Gastroesophageal sphincter (tissue), 4 donors: Measurements from ENCODE around the gene GPR137. TPM values are rescaled to one million over a fixed set of nuclear protein-coding genes. Genes with fewer than 3 reads are reported as not detected.

Source experiments
- ATAC-seq: fragments of 150-250 bp; one replicate; pipeline ENCODE4 v1.9.1; 2016; ENCODE audit warnings: mild to moderate bottlenecking, moderate library complexity
- H3K27ac ChIP-seq, 4 donors: fragments of 200-600 bp; sonication (generic) in 3 of 4; 1 replicate in 3 of 4; 2 replicates in 1 of 4; pipeline ENCODE4 v1.5.1; 2016 to 2019
- H3K27me3 ChIP-seq: fragments of 200-600 bp; sonication (generic); one replicate; pipeline ENCODE4 v1.5.1; 2019
- H3K36me3 ChIP-seq, 2 donors: fragments of 200-600 bp; sonication (generic); one replicate each; pipeline ENCODE4 v1.5.1; 2019; ENCODE audit warnings: control low read depth in 1 of 2
- H3K4me1 ChIP-seq, 3 donors: fragments of 200-600 bp; sonication (generic); 1 replicate in 2 of 3; 2 replicates in 1 of 3; pipeline ENCODE4 v1.5.1; 2016 to 2019; ENCODE audit warnings: control low read depth in 2 of 3
- H3K4me3 ChIP-seq, 2 donors: fragments of 200-600 bp; sonication (generic); one replicate each; pipeline ENCODE4 v1.5.1; 2019; ENCODE audit warnings: mild to moderate bottlenecking in 1 of 2, moderate library complexity in 1 of 2
- H3K9me3 ChIP-seq, 3 donors: fragments of 200-600 bp; sonication (generic); one replicate each; pipeline ENCODE4 v1.5.1; 2017 to 2019; ENCODE audit warnings: control low read depth in 2 of 3
- EP300 ChIP-seq: sonication (generic); formaldehyde crosslinking; IDR thresholded peaks from one replicate; pipeline ENCODE4 v1.6.1; 2017; ENCODE audit warnings: antibody characterized with exemption, mild to moderate bottlenecking
- POLR2A ChIP-seq, 2 donors: fragments of 450-650 bp; IDR thresholded peaks; one replicate each; pipeline ENCODE4 v1.6.1; 2017; ENCODE audit warnings: antibody characterized with exemption in 2 of 2, mild to moderate bottlenecking in 2 of 2, moderate library complexity in 1 of 2
- POLR2AphosphoS5 ChIP-seq: sonication (generic); formaldehyde crosslinking; IDR thresholded peaks from one replicate; pipeline ENCODE4 v1.6.1; 2017; ENCODE audit warnings: antibody characterized with exemption
- WGBS, 2 donors: methylation state at CpG; one replicate each; pipeline ENCODE4 v1.1.5; 2018; ENCODE audit warnings: low coverage in 1 of 2; 5-methylcytosine and 5-hydroxymethylcytosine counted together
- total RNA-seq, 4 donors: library from RNA; depleted of rRNA; stranded (reverse); fragments of >200 nt; gene quantifications; one replicate each; pipeline ENCODE4 v1.1.0, GENCODE V29; 2016
- TF ChIP-seq, protein P1 (sequence below), 4 experiments: fragments of 200-600 bp in 2 of 4; fragments of 450-650 bp in 2 of 4; sonication (generic) in 1 of 4; IDR thresholded peaks; one replicate each; pipeline ENCODE4 v1.5.1; 2017 to 2019; ENCODE audit warnings: antibody characterized with exemption in 4 of 4, mild to moderate bottlenecking in 2 of 4, moderate library complexity in 2 of 4

The GPR137 gene
- total RNA-seq, 4 donors from 2014 or later, result 14.0 to 37.1 (median 27.6) TPM

DNA sequence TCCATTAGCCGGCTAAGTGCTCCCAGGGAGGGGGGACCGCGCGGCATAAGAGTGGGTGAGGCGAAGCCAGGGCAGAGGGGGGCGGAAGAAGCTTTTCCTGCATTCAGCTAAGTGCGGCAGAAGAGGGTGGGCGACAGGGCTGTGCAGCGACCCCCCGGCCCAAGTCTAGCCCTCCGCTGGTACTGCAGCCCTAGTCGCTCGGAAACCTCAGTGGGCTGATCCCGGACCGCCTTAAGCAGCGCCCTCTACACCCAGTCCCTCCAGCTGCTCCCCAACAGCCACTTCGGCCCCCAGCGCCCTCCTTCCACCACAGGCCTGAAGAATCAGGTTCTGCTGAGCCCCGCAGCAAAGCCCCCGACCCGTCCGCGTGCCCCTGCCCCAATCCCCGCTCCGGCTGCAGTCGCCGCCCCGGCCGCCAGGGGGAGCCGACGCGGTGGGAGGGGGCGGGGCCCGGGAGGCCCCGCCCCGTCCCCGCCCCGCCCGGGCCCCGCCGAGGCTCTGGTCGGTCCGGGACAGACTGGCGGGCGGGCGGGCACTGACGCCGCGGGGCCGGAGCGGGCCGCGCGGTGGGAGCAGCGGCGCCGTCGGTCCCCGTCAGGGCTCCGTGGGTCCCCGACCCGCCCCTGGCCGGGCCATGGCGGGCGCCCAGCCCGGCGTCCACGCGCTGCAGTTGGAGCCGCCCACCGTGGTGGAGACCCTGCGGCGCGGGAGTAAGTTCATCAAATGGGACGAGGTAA lies 34.5 kb upstream of the GPR137 start, which contains the start of gene PLCB3:
TSS of gene PLCB3 (plus strand) at position 515 of the 737 bp plus-strand sequence. CDS start at position 635, 120 bp downstream.
- peak within 1 kb of the TSS; percentile 30 to 86 (median 84) for H3K27ac ChIP-seq
- H3K4me1 ChIP-seq, result peaks cover 0 to 51% (median 30%) of the 10 kb centered on the region in 3 donors
- no CpG with 5 or more reads among the region's 75 CpGs for WGBS, 2 donors
- peak within 1 kb of the TSS; percentile 80 to 93 for H3K4me3 ChIP-seq
- TF ChIP-seq EP300, result no peak
- TF ChIP-seq POLR2A (IDR thresholded peaks at IDR 0.05), result peak; percentile 58 to 61
- TF ChIP-seq POLR2AphosphoS5, result no peak
- TF ChIP-seq, protein P1, sequence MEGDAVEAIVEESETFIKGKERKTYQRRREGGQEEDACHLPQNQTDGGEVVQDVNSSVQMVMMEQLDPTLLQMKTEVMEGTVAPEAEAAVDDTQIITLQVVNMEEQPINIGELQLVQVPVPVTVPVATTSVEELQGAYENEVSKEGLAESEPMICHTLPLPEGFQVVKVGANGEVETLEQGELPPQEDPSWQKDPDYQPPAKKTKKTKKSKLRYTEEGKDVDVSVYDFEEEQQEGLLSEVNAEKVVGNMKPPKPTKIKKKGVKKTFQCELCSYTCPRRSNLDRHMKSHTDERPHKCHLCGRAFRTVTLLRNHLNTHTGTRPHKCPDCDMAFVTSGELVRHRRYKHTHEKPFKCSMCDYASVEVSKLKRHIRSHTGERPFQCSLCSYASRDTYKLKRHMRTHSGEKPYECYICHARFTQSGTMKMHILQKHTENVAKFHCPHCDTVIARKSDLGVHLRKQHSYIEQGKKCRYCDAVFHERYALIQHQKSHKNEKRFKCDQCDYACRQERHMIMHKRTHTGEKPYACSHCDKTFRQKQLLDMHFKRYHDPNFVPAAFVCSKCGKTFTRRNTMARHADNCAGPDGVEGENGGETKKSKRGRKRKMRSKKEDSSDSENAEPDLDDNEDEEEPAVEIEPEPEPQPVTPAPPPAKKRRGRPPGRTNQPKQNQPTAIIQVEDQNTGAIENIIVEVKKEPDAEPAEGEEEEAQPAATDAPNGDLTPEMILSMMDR (IDR thresholded peaks at IDR 0.05), result peak in 3 of 4 experiments; percentile 86 to 89 (median 88)
- H3K27me3 ChIP-seq, result no peaks in the 10 kb centered on the region
- ATAC-seq, result peak; percentile 77
- no peaks in the 10 kb centered on the region for H3K9me3 ChIP-seq
- peaks cover 0 to 21% of the 10 kb centered on the region in 2 donors for H3K36me3 ChIP-seq

GRCh38 chr11:64251753-64252002 lies 34.0 kb upstream of the GPR137 start:
- no peak for ATAC-seq
- no peaks in the 10 kb centered on the region for H3K27me3 ChIP-seq
- H3K9me3 ChIP-seq, result no peaks in the 10 kb centered on the region
- 0% methylated on average over 4 to 9 of the region's 18 CpGs for WGBS, 2 donors
- peak overlapping the region; percentile 30 to 86 (median 84) for H3K27ac ChIP-seq
- H3K4me1 ChIP-seq, result peaks cover 0 to 49% (median 30%) of the 10 kb centered on the region in 3 donors
- no peak for TF ChIP-seq EP300
- no peak for TF ChIP-seq POLR2AphosphoS5
- TF ChIP-seq, protein P1 (IDR thresholded peaks at IDR 0.05), result no peak
- TF ChIP-seq POLR2A (IDR thresholded peaks at IDR 0.05), result no peak
- H3K36me3 ChIP-seq, result peaks cover 0 to 26% of the 10 kb centered on the region in 2 donors
- peak overlapping the region; percentile 80 to 93 for H3K4me3 ChIP-seq

GRCh38 chr11:64252003-64252872 lies 33.4 kb upstream of the GPR137 start:
- peaks cover 0 to 31% of the 10 kb centered on the region in 2 donors for H3K36me3 ChIP-seq
- 0% methylated on average over 6 to 10 of the region's 23 CpGs for WGBS, 2 donors

DNA sequence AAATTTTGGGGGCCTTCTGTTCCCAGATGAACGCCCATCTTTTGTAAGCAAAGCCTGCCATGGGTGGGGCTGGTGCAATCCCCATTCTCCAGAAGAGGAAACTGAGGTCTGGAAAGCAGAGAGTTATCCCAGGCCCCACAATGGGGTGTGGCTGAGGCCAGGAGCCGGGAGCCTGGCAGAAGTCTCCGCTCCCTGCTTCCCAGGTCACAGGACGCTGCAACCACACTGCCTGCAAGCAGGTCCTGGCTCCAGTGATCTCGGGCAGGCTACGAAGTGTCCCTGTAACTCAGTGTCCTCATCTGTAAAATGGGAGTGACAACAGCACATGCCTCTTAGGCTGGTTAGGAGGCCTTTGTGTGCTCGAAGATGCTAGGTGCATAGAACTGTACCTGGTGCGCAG lies 32.6 kb upstream of the GPR137 start:
- no peak for ATAC-seq
- TF ChIP-seq, protein P1 (IDR thresholded peaks at IDR 0.05), result no peak
- TF ChIP-seq EP300, result no peak
- TF ChIP-seq POLR2AphosphoS5, result no peak
- TF ChIP-seq POLR2A (IDR thresholded peaks at IDR 0.05), result no peak
- 62% methylated on average over 3 of the region's 8 CpGs; no CpG with 5 or more reads in 1 of the 2 donors for WGBS, 2 donors
- peaks cover 0 to 39% of the 10 kb centered on the region in 2 donors for H3K36me3 ChIP-seq
- peaks cover 0 to 41% (median 25%) of the 10 kb centered on the region in 3 donors for H3K4me1 ChIP-seq
- H3K27me3 ChIP-seq, result no peaks in the 10 kb centered on the region
- H3K9me3 ChIP-seq, result no peaks in the 10 kb centered on the region
- peak overlapping the region in 1 of 2 donors; percentile 93 for H3K4me3 ChIP-seq
- peak overlapping the region in 3 of 4 donors; percentile 57 to 86 (median 83) for H3K27ac ChIP-seq

More at GRCh38 chr11:64252003-64252872, 33.4 kb upstream of the GPR137 start:
- Histone ChIP-seq H3K27me3 (no peaks in the 10 kb centered on the region), H3K27ac (peak overlapping the region in 3 of 4 donors; percentile 83 to 86 (median 84)), H3K4me1 (peaks cover 0 to 49% (median 30%) of the 10 kb centered on the region in 3 donors), H3K9me3 (no peaks in the 10 kb centered on the region), H3K4me3 (peak overlapping the region; percentile 80 to 93)
- no peak for ATAC-seq
- TF ChIP-seq EP300, result no peak
- TF ChIP-seq, protein P1 (IDR thresholded peaks at IDR 0.05), result peak in 3 of 4 experiments; percentile 17 to 44 (median 17)
